ENCODE results near the gene TNFSF15.

Gene TNFSF15

DNA sequence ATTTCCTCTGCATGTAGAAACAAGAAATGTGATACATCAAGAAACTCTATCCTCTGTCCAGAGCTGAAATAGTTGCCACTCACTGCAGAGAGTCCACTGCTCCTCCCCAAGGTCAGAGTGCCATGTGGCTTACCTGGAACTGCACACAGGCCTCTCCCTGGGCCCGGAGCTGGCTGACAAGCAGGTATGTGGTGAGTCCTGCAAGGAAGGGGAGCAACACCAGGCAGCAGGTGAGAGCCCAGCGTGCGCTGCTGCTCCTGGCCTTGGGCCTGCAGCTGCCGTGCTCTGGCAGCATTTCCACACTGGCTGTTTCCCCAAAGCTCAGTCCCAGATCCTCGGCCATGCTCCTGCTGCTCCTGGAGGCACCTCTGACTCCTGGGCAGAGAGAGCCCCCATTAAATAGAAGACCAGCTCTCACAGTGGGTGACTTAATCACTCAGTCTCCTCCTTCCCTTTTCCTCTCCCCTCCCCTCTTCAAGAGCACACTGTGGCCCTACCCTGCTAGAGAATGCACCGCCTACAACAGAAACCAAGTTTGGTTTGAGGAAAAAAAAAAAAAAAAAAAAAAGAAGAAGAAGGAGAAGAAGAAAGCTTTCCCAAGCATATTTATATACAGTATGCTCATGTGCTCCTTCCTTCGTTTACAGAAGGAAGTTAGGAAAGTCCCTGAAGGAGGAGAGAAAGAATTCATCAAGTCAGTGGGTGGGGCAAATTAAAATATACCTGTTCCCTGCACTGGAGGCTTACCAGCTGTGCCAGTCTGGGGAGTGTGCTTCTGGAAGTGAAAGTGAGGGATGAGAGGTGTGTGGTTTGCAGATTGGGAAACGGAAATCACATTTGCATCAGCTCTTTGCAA is at the start of gene TNFSF15:
TSS of gene TNFSF15 (minus strand) at position 370 of the 856 bp plus-strand sequence. CDS start at position 343, 27 bp downstream.
- DNase-seq: peak; percentile 45 to 65

DNA sequence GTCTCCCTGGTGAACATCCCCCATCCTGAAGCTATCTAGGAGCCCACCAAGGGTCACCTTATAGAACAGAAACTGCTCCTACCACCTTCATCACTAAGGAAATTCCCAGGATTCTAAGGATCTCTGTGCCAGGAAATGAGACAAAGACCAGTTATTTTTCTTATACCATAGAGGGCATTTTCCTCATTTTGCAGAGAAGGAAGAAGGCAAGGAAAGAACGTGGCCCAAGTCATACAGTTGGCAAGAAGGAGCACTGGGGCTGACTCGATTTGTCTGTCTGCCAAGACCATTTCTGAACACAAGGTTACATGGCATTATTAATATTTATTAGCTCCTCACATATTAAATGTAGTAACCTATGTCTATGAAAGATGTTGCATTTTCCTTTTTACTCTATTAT is 49.6 kb upstream of the TNFSF15 start:
- no peak for DNase-seq

DNA sequence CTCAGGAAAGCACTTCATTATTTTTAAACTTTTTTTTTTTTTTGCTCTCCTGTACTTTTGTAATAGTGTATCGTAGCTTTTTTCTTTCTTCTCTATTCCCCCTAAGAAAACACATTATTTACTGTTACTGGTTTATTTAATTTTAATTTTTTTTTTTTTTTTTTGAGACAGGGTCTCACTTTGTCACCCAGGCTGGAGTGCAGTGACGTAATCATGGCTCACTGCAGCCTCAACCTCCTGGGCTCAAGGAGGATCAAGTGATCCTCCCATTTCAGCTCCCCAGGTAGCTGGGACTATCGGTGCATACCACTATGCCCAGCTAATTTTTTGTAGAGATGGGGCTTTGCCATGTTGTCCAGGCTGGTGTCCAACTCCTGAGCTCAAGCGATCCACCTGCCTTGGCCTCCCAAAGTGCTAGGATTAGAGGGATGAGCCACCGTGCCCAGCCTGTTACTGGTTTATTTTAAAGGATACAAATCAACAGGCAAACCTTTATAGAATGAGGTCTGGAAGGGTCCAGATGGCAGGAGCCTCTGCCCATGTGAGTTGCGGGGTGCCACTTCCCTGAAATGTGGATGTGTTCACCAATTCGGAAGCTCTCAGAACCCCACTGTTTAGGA is 49.0 kb upstream of the TNFSF15 start:
- DNase-seq: no peak

DNA sequence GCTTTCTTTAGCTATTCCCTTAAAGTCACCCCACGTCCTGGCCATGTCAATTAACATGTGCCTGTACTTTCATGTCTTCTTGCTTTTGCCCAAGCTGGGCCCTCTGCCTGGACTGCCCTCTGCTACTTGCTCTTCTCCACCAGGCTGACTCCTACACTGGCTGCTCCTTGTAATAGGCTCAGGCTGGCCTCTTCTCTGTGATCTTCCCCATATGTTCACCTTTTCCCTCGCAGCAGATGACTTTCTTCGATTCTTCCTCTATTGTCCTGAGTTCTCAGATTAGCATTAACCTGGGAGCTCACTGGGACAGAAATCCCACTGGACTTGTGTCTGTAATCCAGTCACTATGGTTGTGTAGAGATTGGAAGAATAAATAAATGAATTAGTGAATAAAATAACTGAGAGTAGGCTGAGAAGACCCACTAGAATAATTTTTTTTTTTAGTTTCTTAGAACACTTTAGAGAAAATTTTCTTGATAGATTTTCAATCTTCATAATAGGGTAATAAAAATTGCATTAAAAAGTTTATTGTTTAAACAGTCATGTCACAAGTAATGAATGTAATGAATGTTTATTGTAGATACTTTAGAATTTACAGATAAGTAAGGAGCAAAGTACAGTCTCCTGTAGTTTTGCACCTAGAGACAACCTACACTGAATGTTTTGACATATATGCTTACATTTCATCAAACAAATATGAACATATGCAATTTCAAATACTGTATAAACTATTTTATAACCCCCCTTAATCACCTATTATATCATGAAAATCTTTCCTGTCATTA is 47.4 kb upstream of the TNFSF15 start:
- DNase-seq: no peak

DNA sequence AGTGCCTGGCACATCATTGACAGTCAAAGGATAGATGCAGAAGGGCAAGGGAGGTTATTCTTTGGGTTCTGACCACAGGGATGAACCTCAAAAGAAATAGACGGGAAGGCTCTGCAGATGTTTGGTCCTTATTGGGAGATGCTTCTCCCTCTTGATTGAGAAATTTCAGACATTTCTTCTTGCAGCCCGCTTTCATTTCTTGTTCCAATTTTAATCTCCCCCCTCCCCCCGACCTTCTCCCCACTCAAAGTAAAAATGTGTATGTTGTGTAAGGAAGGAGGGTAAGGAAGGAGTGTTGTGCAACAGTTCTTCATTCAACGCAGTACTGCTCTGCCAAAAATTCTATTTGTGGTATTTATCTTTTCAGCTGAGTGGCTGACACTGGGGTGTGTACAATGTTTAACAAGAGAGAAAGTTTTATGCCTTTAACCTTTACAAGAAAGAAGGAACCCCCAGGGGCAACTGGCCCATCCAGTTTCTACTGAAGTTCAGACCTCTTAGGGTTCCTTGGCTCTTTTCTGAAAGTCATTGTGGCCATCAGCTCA is 46.3 kb upstream of the TNFSF15 start:
- no peak for DNase-seq

DNA sequence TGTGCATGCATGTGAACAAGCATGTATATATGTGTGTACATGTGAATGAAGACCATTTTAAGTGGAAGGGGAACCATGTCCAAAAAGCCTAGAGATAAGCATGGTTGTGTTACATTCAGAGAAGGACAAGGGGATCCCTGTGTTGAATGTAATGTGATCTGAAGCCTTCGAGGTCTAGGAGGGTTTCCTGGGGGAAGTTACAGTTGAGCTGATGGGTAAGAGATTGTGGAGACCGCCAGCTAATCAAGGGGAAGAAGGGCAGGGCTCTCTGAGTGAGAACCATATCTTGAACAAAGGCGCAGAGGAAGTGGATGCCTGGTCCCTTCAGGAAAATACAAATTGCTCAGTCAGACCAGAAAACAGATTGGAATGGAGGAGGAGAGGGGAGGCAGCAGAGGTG is 45.5 kb upstream of the TNFSF15 start:
- DNase-seq: no peak

DNA sequence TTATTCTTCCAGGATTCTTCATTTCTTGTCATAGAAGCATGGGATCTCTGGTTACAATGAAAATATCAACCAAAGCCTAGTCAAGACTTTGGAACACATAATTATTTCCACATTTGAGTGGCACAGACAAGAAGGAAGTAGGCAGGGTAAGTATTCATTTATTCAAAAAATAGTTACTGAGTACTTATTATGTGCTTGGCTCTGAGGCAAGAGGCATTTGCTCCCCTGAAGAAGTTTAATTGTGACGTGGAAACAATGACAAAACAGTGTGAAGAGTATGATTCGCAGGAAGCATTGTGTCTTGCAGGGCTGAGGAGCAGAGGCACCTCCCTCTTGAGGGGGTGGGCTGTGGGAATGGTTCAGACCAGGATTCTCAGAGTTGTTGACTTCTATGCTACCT is 45.0 kb upstream of the TNFSF15 start:
- no peak for DNase-seq

DNA sequence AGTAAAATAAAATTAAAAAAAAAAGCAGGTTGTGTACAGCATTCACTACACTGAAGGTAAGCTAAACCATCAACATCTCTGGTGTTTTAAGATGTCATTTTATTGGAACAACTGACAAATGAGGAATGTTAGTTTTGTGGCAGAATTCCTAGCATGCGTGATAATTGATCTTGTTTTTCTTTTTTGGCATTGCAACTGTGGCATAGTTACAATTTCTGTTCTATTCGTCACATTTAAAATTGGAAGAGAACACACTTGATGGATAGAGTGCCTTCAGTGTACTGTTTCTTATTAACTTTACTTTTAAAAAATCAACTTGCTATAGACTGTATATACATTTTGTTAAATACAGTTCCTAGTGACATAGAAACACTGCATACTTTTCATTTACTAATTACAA is 43.6 kb upstream of the TNFSF15 start:
- DNase-seq: no peak

DNA sequence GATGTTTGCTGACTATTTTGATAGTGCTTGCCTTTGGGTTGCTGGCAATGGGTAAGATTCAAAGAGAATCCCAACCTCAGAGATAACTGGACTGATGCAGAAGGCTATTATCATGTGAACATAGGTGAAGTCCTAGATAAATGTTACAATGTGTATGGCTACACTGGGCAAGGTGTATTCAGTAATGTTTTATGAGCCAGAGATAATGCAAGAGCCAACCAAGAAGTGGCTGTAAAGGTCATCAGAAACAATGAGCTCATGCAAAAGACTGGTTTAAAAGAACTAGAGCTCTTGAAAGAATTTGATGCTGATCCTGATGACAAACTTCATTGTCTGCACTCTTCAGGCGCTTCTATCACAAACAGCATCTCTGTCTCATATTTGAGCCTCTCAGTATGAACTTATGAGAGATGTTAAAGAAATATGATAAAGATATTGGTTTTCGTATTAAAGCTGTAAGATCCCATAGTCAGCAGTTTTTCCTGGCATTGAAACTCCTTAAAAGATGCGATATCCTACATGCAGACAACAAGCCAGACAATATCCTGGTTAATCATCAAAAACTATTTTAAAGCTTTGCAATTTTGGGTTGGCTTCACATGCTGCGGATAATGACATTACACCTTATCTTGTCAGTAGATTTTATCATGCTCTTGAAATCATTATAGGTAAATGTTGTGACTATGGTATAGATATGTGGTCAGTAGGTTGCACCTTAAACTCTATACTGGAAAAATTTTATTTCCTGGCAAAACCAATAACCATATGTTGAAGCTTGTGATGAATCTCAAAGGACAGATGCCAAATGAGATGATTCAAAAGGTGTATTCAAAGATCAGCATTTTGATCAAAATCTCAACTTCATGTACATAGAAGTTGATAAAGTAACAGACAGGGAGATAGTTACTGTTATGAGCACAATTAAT is 41.9 kb upstream of the TNFSF15 start:
- no peak for DNase-seq

DNA sequence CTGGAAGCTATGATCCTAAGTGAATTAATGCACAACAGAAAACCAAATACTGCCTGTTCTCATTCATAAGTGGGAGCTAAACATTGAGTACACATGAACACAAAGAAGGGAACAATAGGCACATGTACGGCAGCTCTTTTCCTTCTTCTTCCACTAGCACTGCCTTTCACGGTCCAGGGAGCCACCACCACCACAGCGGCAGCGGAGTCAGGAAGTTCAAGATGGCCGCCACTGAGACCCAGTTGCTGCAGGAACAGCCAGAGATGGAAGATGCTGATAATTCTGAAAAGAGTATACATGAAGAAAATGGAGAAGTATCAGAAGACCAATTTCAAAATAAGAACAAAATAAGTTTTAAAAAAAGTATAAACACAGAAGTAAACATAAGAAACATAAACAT is 39.5 kb upstream of the TNFSF15 start:
- no peak for DNase-seq

DNA sequence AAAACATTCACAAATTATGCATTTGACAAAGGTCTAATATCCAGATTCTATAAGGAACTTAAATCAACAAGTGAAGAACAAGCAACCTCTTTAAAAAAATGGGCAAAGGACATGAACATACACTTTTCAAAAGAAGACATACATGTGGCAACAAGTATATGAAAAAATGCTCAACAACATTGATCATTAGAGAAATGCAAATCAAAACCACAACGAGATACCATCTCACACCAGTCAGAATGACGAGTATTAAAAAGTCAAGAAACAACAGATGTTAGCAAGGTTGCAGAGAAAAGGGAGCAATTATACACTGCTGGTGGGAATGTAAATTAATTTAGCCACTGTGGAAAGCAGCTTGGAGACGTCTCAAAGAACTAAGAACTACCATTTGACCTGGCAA is 38.9 kb upstream of the TNFSF15 start:
- DNase-seq: no peak

DNA sequence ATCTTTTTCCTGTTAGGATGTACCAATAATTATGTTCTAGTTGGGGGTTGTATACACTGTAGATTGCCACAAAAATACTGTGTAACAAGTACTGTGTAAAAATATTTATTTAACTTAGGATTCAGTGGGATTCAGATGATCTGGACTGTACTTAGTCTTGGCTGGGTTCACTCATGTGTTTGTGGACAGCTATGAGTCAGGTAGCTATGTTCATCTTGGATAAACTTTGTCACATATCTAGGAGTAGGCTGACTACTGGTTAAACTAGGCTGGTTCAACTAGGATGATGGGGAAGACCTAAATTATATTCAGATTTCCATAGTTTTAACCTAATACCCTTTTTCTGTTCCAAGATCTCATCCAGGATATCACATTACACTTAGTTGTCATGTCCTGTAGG is 32.1 kb upstream of the TNFSF15 start:
- DNase-seq: no peak

DNA sequence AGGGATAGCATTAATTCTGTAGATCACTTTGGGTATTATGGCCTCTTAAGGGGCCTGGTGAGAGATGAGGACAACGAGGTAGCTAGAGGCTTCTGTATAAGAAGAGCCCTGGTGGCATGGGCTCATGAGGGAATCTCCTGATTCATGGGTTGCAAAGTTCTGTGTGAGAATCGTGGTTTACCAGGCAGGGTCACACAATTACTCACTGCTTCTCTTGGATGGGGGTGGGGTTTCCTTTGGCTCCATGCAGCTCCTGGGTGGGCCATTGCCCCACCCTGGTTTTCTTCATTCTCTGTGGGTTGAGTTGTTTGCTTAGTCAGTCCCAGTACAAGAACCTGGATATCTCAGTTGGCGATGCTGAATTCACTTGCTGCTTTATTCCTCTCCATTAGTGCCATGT is 30.9 kb upstream of the TNFSF15 start:
- no peak for DNase-seq

DNA sequence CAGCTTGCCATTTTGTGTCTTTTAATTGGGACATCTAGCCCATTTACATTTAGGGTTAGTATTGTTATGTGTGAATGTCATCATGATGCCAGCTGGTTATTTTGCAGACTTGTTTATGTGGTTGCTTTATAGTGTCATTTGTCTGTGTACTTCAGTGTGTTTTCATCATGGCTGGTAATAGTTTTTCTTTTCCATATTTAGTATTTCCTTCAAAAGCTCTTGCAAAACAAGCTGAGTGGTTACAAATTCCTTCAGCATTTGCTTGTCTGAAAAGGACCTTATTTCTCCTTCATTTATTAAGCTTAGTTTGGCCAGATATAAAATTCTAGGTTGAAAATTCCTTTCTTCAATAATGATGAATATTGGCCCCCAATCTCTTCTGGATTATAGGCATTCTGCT is 28.5 kb upstream of the TNFSF15 start:
- no peak for DNase-seq

DNA sequence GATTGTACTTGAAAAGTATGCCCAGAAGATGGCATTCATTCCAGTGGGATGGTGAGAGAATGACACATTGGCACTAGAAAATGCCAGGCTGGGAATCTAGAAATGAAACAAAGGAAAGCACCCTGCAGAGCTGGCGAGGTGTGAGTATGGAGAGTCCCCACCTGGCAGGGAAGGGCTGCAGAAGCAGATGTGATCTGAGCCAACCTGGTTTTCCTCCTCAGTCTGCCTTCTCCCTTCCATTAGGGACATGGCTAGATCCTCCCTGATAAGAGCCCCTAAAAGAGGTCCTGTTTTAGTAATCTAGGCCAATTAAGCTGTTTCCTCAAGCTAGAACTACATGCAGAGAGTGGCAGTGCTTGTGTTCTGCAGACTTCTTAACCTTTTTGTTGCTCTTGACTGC is 24.7 kb upstream of the TNFSF15 start:
- DNase-seq: no peak

DNA sequence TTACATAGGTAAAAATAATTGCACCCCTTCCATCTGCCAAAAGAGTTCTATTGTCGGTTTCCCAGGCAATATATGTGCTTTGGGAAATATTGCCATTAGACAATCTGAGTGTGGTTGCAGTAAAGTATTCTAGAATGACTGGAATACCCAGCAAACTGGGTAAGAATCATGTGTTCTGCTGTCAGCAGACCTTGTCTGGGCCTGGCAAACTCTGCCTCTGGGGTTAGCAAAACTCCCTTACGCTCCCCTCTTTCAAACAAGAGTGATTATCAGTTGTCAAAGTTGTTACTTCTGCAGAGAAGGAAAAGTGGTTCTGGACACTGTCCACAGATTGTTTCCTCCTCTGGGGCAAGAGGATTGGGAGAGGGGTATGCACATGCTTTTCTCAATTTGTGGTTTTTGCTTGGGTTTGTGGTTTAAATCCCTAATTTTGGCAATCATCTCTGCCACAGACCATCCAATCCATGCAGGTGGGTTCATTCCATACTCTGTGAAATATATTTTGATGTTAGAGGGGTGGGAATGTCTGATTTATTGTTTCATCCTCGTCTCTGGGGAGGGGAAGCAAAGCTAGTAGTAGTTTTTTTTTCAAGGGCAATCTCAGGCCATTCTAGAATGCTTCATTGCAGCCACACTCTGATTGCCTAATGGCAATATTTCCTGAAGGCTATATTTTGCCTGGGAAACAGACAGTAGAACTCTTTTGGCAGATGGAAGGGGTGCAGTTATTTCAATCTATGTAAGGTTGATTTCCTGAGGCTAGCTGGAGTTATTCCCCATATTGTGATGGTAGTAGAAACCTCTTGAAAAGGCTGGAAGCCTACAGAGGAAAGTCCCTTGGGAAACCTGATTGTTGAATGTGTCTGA is 24.0 kb upstream of the TNFSF15 start:
- no peak for DNase-seq

DNA sequence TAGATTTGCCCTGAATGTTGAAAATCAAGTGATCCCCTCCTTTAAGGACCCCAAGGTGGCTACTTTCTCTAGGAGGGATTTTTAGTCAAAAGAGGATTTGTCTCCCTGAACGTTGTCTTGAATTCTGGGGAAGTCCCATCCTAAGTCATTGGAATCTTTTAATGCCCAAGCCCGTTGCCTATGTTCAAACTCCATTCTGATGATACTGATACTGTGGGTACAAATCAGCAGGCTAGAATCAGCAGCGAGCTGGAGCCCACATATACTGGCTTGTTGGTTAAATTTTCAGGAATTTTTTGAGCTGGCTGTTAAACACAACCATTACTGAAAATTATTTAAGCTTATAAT is 22.4 kb upstream of the TNFSF15 start:
- DNase-seq: no peak

DNA sequence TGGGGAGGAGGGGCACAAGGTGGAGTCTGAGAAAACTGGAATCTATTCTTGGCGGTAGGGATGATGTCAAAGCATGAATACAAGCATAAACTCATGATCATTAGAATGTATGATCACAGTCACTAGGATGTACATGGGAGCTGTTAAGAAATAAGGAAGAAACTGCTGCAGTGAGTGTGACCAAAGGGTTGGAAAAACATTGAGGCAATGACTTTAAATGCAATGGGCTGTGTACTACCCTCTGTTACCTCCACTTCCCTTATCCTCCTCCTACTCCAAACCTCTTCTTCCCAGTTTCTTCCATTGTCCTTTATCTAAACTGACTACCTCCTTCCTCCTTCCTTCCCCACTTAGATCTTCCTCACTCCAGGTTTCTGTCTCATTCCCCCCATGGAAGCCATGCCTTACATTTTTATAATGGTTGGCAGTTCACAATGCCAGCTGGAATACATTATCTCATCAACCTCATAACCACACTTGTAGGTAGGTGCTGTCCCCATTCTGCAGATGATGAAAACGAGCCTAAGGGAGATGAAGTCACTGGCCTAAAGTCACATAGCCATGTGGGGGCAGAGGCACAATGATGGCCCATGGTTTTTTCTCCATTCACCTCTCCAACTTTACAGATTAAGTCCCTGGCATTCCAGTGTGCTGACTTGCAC is 21.9 kb upstream of the TNFSF15 start:
- DNase-seq: no peak

DNA sequence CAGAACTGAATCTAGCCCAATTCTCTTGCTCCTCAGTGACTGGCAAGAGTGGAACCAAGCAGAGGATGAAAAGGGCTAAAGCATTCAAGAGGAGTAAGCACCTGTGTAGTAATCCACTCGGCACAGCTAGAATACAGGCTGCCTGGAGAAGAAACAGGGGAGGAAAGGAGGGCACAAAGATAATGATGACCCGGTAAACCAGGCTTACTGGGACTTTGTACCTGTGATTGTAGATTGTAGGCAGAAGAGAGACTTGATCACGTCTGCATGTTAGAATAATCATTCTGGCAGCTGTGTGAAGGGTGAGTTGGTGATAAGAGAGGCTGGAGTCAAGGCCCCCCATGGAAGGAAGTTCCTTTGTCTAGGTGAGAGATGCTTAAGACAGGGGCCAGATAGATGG is 20.6 kb upstream of the TNFSF15 start:
- no peak for DNase-seq

DNA sequence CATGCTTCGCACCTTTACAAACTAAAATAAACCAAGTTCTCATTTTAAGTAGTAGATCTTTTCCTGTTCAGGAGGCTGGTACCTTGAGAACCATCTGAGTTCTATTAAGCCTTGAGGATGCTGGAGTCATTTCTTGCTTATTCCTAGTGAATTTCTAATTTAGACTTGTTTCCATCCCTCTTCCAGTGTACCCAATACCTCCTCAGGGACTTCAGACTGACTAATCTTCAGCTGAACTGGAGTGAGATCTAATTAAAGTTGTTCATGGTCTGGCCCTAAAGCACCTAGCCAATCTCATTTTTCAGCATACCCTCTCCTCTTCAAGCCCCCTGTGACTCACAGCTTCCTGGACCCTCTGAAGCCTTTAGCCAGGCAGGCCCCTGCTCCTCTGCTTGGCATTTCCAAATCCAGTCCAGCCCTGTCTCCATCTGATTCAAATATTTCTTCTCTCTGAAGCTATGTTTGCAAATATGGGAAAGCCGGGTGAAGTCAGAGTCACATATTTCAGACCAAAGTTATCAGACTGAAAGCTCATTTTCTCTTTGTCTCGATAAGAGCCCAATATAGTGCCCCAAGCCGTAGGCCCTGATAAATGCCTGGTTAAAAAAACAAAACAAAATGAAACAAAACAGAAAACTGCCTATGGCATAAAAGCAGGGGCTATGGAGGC is 19.4 kb upstream of the TNFSF15 start:
- DNase-seq: no peak
